SKM-1 treated with dmso at 0.1 percent for 144 hours (cell line): ENCODE measurements around the gene ENTR1.
"Not testable (repeated sequence)": the region's sequence is repeated elsewhere in the genome, so short reads cannot be mapped to it uniquely, and the experiment has no call there.

ENCODE experiments used
- DNase-seq: peaks from one replicate; lab custom pipeline; 2025; ENCODE audit not compliant: unreplicated experiment; lab: John Stamatoyannopoulos, UW

ENTR1 gene

DNA sequence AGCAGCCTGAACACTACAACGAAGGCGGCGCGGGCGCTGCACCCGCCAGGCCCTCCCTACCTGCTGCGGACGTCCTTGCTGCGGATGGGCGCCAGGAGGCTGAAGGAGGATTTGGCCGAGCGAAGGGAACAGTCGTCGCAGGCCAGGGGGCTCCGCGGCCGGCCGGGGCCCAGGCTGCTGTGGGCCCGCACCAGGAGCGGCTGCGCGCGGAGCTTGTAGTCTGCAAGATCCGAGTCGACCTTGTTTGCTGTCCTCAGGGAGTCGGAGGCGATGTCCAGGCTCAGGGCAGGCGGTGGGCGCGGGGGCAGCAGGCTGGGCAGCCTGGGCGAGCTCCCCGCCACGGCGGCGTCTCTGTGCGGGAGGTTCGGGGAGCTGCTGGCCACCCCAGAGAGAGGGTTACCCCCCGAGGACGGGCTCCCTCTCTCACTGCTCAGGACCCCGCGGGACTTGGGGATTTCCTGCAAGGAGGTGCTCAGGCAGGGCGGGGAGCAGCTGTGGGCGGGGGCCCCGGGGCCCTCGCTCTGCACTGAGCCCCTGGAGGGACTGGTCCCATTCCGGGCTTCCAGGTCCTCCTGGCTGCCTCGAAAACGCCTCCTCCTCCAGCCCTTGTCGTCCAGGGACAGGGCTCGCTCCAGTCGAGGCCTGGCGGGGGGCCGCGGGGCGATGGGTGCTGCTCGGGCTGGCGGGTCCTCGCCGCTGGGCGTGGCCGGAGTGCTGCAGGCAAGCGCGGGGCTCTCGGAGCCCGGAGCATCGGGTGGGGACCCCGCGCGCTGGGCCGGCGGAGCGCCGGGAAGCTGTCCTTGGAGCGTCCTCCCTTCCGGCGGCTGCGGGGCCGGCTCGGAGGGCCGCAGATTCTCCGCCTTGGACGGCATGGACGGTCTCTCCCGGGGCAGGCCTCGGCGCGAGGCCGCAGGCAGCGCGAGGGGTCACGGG lies 28.4 kb upstream of the ENTR1 start:
- no peak for DNase-seq

DNA sequence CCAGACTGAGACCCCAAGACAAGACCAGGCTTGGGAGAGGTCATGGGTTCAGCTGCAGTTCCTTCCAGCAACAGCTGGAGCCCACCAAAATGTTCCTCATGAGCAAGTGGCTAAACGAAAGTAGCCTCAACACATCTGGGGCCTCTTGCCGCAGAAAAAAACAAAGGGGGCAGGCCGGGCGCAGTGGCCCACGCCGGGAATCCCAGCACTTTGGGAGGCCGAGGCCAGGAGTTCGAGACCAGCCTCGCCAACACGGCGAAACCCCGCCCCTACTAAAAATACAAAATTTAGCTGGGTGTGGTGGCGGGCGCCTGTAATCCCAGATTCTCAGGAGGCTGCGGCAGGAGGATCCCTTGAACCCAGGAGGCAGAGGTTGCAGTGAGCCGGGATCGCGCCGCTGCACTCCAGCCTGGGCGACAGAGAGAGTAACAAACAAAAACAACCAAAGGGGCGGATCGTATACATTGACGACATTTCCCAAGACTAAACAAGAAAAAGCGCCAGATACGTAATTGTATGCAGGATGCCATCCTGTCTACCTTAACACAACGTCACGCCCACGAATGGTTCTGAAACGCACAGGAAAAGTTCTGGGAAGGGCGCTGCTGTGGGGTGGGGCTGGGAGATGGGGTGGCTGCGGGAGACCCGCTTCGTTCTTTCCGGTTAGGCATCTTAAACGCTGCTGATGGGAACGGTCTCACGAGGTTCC lies 27.6 kb upstream of the ENTR1 start:
- no peak for DNase-seq

DNA sequence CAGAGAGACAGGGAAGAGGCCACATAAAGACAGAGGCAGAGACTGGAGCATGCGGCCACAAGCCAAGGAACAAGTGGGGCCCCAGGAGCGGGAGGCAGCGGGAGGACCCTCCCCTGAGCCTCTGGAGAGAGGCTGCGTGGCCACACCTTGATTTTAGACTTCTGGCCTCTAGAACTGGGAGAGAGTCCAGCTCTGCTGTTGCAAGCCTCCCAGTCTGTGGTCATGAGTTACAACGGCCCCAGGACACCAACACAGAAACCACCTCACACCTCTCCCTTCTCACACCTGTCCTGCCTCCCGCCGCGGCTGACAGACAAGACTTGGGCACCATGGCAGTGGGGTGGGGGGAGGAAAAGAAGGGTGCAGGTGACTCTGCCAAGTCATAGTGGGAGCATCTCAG lies 27.0 kb upstream of the ENTR1 start:
- DNase-seq: no peak

DNA sequence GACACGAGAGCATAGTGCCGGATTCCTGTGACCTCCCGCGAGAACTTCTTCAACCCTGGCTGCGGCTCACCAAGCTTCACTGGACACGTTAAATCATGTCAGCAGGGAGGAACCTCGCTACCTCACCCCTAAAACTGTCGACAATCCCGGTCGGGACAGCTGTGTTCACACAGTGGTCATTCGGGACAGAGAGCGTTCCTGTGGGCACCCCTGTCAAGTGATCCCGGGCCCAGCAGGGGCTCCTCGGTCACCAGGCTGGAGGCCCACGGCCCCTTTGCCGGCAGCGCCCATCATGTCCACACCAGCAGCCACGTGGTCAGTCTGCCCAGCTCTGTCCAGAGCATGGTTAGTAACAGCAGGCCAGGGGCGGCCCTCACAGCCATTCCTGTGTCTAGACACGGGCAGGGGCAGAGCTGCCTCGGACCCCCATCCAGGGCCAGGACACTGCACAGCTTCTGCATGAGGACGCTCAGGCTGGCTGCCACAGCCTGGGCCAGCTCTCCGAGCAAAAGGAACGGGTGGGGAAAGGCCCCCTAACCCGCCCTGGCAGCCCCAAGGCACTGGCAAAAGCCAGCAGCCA lies 25.7 kb upstream of the ENTR1 start:
- DNase-seq: no peak

DNA sequence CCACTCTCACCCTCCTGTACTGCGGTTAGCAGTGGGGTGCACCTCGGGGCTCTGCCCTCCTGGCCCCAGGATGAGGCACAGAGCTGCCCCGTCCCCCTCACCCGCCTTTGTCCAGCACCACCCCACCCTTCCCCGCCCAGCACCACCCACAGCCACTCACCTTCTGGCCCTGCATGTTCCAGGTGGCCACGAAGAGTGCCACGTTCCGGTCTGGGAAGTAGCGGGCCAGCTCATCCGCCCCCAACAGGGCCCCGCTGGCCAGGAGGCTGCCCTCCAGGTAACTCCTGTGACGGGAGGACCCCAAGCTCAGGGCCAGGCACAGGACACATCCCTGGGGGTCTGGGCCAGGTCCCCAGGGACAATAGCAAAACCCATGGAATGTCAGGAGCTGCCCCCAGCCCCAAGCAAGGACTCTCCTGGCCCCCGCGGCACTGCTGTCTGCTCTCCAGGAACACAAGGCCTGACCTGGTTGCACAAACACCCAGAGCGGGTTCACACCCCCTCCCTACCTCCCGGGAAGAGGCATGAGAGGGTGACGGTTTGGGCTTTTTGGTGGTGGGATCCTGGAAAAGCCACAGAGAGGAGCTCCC lies 24.3 kb upstream of the ENTR1 start:
- DNase-seq: no peak

DNA sequence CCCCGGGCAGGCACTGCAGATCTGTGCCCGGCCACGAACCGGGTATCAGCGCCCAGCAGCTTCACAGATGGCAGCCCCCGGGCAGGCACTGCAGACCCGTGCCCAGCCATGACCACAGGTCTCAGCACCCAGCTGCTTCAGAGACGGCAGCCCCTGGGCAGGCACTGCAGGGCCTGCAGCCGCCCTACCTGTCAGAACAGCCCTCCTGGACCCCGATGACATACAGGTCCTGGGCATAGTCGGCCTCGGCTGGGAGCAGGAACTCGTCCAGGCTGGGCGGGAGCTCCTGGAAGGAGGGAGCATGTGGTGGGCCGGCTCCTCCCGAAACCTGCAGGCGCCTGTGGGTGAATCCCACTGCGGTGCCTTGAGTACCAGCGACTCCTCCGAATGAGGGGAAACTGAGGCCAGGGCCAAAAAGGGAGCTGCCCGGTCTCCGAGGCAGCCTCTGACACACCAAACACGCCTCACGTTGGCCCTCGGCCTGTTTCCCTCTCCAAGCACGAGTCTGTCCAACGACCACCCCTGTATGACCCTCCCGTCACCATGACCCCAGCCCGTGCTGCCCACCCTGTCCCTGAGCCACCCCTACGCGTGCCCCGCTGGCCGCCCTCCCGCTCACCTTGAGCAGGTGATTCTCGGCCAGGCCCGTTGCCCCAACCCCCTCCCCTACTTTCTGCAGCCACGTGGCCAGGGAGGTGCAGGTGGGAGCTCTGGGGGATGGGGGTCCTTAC lies 23.6 kb upstream of the ENTR1 start:
- no peak for DNase-seq

DNA sequence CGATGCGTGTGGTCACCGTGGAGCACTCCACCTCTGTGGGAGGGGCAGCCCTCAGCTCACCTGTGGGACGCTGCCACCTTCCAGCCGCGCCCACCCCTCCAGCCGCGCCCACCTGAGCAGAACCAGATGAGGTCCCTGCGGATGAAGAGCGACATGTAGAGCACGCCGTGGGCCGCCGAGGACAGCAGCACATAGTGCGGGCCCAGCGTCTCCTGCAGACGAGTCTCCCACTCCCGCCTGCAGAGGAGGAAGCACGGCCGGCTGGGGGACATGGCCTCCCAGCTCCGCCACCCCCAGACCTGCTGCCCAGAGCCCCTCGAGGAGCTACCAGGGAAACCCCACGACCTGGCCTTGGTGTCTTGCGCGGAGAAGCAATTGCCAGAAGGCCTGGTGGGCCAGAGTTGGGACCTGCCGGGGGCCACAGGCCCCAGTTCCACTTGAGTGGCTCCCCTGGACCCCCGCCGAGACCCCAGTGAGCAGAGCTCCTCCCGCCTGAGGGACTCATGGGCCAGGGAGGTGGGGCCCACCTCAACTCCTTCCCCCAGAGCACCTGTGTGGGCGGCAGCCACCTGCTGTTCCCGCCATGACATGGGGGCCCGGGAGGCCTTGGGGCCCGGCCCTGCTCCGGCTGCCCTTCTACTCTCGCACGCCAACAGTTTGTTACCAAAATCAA lies 22.8 kb upstream of the ENTR1 start:
- no peak for DNase-seq

DNA sequence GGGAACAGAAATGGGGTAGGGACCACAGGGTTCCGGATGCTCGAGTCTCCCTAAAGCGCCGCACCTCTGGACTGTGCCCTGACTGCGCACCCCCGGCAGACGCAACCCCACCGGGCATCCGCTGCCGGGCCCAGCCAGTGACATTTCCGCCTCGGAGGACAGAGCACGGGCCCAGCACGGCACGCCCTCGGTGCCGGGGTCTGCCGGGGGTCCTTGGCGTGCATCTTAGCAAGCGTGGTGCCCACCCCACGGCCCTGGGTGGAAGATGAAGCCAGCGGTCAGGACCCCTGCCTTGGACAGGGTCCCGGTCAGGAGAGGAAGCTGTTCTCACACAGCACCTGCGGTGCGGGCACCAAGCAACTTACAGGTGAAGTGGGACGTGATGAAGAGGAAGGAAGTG lies 22.2 kb upstream of the ENTR1 start:
- DNase-seq: no peak

DNA sequence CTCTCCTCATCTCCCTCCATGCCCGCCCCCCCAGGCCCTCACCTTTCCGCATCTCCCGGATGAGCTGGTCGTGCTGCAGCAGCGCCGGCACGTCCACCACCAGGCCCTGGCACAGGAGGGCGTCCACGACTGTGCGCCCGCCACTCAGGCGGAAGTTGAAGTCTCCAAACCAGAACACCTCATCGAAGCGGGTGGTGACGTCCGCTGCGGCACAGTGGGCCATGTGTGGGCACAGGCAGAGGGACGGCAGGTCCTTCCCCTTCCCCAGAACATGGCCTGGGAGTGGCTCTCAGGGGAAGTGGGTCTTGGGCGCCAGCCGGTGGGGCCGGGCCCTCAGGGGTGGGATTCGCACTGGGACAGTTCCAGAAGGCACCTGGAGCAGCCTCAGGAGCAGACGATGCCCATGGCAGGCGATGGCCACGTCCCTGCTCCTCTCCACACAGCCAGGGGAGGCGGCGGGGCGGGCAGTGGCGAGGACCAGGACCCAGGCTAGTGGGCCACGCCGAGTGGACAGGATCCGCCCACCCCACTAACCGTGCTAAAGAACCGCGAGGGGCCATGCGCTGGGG lies 21.5 kb upstream of the ENTR1 start:
- no peak for DNase-seq

DNA sequence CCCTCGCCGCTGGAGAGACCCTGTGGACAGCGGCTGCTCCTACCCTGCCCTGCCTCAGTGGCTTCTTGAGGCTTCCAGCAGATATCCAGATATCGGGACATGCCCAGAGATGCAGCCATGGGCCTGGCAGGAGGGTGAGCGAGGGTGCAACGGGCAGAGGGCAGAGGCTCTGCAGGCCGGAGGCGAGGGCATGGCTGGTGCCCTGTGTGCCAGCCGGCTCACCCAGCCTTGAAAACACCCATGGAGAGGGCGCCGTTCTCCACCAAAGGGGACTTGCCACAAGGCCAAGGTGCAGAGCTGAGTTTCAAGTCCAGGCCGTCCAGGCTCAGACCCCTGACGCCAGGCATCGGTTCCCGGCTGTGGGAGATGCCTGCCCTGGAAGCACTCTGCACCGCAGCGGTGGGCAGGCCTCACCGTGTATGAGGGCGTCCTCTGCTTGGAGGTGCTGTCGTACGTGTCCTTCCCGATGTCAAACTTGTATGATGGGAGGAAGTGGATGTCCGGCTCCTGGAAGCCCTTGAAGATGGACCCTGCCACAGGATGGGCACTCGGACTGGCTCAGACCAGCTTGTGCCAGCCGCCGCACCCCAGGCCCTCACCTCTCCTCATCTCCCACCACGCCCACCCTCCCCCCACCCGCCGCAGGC lies 20.3 kb upstream of the ENTR1 start:
- no peak for DNase-seq

DNA sequence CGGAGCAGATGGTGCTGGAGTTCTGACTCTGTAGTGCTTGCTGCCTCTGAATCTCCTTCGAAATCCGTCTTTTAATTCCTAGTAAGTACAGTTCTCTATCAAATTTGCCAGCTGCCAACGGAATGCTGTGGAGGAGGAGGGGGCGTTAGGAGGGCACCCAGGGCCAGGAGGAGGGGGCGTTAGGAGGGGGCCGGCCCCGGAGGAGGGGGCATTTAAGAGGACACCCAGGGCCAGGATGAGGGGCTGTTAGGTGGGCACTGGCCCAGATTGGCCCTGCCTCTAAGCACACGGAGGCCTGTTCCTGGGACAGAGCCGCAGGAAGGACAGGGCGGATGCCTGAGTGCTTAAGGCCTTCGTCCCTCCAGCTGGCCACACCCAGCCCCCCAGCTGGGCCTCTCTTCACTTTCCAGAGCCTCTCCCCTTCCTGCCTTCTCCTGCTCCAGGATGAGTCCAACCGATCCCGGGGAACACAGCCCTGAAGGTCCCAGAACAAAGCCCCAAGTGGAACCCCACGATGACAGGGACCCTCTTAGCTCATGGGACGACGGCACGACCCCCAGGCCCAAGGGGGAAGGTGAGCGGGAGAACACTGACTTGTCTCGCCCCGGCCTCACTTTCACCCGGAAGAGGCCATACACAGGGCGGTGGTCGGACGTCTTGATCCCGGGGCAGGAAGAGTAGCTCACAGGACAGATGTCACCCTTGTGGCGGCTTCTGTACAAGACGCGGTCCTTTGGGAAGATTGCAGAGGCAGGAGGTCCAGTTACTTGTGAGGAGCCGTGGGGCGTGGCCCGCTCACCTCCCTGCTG lies 19.5 kb upstream of the ENTR1 start:
- DNase-seq: no peak

DNA sequence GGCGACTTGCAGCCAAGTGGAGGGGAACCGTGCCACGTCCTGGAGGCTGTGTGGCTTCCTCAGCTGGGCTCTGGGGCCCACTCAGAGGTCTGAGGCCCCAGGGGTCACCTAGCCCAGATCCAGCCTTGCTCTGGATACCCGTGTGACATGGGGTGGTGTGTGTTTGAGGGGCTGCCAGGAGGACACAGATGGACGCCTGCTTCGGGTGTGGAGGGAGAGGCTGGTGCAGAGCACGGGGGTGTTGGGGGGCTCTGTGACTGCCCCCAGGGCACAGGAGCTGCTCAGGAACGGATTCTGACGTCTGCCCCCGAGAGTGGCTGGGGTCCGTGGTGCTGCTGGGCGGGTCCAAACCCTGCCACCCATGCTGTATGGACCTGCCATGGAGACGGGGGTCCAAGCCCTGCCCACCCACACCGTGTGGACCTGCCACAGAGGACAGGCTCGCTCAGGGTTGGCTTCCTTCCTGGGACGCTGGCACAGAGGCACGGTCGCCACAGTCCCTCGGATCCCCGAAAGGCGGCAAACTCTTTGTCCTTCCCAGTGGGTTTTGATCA lies 18.7 kb upstream of the ENTR1 start:
- DNase-seq: no peak

DNA sequence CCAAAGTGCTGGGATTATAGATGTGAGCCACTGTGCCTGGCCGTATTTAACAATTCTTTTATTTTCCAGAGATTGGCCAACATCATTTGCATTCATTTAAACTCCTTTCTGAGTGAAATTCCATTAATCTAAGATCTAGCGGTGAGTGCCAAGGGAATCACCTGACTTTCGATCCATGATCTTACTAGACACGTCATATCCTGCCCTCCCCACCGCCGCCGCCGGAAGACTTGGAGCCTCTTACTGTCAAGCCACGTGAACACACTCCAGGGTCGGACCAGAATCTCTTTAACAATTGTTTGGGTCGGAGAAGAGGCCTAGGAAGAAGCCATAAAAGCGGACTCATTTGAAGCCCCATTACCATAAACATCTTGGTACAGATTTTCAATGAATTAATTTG lies 16.4 kb upstream of the ENTR1 start:
- DNase-seq: no peak

DNA sequence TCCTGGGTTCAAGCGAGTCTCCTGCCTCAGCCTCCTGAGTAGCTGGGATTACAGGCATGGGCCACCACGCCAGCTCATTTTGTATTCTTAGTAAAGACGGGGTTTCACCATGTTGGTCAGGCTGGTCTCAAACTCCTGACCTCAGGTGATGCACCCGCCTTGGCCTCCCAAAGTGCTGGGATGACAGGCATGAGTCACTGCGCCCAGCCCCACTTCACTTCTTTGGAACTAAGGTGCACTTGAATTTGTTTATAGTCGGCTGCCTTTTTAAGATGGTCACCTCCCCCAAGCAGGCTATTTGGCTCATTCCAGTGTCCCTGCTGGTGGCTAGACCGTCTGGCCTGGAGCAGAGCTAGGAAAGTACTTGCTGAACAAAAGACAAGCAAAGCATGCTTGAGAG lies 15.0 kb upstream of the ENTR1 start:
- not testable (repeated sequence) for DNase-seq

DNA sequence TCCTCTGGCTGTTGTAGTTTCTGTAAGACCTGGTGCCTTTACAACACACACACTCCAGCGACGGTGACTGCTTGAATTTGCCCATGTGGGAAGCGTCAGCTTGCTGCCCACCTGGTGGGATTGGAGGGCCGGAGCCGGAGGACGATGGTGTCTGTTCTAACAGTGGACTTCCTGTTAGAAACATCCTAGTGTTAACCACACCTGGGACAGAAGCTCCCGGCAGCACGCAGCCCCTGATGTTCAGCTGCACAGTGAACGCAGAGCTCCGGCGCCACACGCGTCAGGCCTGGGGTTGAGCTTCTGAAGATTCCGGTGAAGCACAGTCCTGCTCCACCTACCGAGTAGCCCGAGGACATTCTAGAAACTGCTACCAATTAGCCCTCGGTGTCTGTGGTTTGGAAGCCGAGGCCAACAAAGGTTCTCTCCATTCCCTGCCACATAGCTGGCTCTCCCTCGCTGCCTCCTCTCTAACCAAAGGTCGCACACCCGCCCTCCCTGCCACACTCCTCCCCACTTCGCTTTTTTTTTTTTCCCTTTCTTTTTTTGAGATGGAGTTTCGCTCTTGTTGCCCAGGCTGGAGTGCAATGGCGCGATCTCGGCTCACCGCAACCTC lies 14.4 kb upstream of the ENTR1 start:
- no peak for DNase-seq

DNA sequence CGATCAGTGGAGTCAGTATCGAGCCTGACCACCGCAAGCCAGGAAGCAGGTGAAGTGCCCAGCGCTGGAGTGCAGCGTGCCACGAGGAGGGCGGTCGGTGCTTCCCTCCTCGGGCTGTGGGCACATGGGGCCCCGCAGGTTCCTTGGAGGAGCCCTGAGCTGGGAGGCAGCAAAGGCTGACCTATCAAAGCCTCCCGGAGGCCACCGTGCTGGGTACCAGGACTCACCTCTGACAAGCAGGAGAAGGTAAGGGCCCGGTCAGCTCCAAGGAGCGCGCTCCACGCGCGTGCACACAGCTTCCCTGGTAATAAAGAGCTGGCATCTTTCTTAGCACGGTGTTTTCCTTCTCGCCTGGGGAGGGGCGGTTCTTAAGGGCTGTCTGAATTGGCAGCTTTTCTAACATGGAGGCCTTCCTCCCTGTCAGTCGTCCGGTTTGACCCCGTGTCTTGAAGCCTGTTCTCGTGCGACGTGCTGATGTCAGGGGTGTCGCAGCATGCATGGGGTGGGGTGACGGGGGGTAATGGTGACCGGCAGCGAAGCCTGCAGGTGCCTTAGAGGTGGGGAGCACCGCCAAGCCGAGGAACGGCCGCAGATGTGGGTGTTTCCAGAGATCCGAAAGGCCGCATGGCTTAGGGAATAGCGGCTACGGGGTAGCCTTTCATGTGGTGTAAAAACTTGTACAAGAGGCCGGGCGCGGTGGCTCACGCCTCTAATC lies 13.2 kb upstream of the ENTR1 start:
- DNase-seq: no peak

DNA sequence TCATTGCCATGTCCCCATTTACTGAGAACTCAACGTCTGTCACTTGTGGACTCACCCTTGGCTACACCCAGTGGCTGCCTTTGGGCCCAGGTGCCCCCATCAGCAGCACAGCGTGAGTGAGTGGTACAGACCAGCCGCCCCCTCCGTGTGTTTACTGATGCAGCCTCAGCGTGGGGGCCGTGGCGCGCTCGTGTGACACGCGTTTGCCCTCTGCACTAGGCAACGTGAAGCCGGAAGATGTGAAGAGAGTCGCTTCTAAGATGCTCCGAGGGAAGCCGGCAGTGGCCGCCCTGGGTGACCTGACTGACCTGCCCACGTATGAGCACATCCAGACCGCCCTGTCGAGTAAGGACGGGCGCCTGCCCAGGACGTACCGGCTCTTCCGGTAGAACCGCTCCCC lies 12.5 kb upstream of the ENTR1 start:
- DNase-seq: no peak
